ENCODE measurements around the gene SIM1.

SIM1 gene

DNA sequence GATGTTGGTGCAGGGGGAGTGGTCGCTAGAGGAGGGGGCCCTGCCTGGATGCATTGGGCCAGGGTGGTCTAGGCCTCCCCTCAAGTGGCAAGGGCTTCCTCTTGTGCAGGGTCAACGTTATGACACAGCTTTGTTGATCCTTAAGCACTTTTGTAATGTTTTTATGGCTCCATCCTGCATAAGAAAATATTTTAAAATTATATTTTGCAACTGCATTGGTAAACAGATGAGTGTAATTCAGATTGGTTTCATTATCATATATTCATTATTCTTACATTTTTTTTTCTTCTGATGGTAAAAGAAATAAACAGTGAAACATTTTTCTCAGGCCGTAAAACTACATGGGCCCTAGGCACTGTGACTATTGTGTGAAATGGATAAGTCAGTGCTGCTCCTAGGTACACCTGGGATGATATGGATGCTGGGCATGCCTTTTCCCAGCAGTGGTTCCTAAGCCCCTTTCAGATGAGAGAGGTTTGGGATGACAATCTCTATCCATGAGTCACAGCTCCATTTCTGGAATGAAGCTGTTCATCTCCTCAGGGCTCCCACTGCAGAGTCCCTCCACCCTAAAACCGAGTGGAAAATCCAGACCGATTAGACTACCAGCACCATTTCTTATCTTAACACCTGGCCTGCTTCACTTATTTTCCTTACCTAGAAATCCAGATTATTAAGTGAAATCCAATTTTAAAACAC, 5.8 kb upstream of the SIM1 start:
- no peak for DNase-seq (ENCODE audit: low read depth in 2 of 2)

DNA sequence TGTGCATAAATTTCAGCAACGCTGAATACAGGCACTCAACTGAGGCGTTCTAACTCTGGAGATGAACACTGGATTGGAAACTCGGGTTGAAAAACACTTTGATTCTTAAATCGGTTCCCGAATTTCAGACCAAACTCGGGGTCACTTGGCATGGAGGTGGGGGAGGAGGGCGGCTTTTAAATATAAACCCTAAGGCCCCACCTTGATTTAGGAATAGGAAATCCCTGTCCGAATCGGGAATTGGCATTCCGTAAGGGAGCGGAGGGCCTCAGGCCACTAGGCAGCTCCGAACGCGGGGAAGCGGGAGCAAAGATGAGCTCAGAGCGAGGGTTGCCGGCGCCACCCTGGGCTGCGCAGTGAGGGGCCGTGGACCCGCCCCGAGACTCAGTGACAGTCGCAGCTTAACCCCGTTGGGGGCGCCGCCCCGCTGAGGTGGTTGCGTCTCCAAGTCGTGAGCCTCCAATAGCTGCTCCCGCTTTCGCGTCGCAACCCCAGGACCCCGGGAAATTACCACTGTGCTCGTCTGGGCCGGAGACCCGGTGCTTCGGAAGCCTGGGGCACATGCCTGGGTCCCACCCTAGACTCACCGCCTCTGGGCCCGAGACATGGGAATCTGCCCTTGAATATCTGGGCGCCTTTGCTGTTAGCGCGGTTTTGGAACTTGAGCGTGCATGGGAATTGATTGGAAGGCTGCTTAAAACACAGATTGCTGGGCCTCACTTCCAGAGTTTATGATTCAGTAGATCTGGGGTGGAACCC, 4.6 kb upstream of the SIM1 start:
- DNase-seq (ENCODE audit: low read depth in 2 of 2) = no peak

DNA sequence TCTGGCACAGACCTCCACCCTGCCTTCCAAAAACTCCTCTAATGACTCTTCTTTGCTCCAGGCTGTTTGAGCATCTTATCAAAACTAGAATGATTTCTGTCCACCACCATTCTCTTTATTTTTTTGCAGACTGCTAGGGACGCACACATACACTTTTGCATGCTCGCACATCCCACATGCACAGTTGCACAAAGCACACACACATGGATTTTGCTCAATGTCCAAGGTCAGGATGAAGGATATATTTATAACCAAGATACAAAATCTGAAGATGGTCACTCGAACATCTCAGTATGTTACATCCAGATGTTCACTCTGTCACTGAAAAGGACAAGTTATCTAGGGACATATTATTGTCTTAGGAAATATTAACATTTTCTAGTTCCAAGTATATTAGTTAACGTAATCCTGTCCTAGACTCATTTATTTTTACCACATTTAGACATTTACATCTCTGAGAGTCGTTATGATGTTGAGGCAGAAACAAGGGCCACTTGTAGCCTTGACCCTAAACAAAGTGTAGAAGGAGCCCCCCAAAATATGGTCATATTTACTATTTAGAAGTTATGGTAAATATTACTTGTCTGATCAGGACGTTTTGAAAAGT, 3.4 kb upstream of the SIM1 start:
- no peak for DNase-seq (ENCODE audit: low read depth in 2 of 2)

DNA sequence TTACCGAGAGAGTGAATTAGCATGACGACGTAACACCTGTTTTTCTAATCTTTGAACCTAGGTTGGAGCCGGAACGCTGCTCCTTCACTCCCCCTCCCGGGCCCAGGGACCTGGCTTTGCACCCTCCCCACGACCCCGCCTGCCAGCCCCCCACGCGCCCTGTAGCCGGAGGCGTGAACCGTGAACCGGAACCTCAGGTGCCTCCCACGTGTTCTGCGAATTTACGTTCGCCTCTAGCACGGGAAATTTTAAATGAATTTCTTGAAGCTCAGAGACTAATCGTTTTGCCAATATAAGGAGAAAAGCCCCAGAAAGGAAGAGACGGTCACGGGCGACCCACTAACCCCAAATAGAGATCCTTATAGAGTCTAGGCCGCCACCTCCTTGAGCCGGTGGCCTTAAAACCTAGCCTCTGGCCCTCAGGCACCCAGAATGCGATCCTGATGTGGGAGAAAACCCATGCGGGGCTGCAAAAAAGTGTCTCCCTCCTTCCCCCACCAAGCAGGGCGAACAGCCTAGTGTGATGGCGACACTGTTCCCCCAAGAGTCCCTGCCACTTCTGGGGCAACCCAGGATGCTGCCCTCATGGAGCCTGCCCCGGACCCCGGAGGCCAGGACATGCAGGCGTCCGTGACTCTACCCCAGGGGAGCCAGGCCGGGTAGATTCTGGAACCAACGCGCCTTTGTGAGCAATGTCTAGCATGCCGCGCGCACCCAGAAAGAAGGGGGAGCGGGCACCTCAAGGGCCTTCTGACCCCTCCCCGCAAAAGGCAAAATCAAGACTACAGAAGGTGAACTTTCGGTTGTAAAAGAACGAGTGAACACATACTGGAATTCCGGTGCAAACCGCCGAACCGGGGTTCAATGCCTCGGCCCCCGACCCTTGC, 2.7 kb upstream of the SIM1 start:
- no peak for DNase-seq (ENCODE audit: low read depth in 2 of 2)

DNA sequence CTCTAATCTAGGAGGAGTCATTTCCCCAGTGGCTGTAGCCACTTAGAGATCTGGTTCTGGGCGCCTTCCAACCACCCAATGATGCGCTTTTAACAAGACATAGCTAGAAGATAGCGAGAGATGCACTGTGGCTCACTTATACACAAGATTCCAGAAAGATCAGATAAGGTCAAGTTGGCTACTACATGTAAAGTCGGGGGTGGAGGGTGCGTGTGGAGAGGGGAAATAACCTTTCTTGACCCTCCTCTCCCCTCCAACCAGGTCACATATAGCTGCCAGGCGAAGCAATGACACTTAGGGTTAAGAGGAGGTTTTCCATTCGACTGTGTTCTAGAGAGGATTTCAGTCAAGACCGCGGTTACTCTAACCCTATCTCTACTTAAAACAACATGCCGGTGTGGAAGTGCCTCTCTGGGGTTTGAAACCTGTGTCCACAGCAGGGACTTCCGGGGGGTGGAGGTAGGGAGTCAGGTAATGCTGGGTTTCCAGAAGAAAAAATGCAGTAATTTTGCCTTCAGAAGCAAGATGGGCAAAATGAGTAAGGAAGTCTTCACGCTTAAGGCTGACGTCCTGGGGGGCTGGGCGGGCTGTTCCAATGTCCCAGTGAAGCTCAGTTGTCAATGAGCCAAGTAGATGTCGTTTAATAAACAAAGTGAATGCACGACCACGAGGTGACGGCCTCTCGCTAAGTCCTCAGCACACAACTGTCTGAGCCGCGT, 1.8 kb upstream of the SIM1 start:
- no peak for DNase-seq (ENCODE audit: low read depth in 2 of 2)

DNA sequence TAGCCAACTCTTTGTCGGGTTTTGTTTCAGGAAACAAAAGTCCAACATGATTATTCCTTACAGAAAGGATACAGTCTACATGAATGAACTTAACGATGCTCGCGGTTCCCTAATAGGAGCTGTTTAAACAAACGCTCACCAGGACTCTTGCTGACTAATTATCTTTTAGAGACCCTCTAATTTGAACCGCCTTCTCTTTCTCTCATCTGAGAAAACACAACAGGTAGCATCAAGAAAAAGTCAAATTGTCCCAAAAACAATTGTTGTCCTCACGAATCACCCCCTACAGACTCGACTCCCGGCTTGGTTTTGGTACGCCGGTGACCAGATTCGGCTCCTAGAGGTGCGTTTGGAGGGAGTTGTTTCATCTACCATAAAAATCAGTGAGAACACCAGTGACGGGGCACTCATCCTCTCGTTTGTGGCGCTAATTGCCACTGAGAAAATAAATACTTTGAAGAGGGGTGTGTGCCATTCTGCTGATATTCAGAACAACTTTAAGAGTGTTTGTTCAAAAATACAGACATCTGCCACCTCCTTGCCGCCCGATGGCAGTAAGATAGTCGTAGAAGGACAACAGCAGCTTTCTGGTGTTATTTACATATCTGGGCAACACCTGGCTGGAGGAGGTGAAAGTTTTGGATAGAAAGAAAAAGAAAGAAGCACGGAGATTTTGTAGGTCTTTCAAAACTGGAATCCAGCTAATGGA, 1.1 kb upstream of the SIM1 start:
- DNase-seq (ENCODE audit: low read depth in 2 of 2) = no peak

DNA sequence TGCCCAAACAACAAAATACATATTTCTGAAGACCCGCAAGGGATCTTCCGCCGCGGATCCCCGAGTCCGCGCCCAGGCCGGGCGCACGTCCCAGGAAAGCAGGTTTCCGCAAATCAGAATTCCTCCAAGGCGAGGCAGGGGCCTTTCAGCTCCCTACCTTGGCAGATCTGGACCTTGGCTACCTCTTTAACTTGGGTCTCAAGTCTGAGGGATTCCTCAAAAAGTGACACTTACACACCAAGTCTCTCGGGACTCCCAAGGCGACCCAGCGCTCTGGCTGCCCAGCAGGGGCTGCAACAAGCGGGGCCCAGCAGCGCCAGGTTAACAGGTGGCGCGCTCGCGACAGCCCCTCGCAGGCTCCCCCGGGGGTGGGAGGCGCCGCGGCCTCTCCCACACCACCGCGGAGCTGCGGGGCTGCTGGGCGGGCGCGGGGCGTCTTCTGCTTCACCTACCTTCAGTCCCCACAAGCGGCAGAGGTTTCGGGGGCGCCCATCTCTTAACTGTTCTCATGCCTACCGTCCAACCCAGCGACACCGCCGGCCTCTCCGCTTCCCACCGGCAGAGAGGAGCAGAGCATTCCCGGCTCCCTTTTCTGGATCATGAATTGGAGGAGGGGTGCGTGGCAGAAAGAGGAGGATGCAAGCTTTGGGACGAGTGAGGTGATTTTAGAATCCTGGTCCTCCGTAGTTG, 414 bp downstream of the SIM1 start:
- no peak for DNase-seq (ENCODE audit: low read depth in 2 of 2)

DNA sequence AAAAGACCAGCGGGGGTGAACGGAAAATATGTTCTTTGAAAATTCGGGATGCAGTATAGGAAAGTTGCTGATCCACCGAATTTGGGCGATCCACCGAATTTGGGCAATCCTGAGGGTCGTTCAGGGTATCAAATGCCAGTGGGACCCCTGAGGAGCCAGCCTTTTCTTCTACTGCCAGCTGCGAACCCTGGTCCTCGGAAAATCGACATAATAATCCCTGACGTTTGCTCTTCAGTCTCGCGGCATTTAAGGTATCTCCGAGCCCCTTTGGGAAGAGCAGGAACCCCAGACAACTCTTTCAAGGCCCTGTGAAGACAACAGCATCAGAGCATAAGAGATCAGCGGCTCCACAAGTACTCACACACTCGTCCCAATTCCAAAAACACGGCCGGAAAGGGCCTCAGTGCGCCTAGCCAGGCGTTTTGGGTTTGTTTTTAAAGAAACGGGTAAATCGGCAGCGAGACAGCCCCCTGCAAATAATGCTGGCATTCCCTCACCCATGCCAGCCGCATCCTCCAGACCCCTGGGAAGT, 1.0 kb downstream of the SIM1 start:
- no peak for DNase-seq (ENCODE audit: low read depth in 2 of 2)

DNA sequence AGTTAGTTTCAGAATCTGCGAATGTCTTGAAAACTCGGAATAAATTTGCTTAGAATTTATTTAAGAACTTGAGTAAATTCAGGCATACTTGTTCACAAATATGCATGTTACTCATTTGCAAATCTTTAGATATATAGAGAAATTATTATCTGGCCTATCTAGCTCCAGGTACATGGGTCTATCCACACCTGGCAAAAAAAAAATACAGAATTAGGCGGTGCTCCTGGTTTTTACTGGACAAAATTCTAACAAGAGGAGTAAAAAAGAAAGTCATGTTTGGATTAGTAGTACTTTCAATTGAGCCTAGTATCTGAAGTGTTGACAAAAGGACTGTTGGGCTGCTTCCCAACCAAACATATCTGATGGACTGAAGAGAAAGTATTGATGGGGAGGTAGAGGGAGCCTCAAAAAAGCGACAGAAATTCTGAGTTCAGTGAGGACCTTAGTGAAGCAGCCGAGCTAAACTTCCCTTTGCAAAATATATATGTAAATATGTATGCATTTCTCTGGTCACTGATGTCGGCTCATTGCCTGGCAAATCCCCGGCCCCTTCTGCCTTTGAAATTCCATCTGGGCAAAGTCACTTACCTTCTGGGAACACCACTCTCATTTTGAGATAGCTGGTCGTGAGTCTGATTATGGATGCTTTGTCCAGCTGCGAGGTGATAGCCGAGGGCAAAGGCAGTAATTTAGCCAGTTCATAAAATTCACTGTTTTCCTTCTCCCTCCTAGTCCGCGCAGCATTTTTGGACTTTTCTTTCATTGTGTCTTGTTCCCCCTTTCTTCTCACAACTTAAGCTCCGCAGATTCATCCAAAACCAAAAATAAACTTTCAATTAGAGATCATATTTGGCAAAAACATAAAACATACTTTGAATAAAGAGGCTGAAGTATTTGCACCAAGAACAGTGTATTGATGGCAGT, 1.8 kb downstream of the SIM1 start:
- no peak for DNase-seq (ENCODE audit: low read depth in 2 of 2)

DNA sequence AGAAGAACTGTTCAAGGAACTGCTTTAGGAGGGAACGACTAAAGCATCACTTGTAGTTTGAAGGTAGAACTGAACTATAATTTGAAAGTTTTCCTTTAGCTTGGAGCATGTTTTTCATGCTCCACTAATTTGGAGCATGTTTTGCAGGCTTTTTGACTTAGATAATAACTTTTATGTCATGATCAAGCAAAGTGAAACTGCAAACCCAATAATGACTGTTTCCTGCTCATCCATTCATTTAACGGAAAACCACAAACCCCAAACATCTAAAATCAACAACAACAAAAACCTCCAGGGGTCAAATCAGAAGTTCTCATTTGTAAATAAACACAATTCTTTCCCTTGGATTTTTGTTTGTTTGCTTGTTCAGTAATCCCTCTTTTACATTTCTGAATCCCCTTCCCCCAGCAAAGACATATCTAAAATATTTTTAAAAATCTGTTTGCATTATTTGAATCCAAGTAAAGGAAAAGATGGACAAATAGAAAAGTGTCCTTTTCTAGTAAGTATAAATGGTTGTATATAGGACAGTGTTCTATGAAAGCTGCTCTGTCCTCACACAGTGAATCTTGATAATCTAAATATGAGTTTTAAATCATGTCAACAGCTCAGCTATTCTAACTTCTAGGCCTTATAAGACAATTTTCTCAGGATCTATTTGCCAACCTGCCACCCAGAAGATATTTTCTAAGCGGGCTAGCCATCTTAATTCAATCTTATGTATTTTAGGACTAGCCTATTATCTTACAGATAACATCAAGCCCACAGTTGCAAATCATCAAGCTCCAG, 2.6 kb downstream of the SIM1 start:
- DNase-seq (ENCODE audit: low read depth in 2 of 2) = no peak

DNA sequence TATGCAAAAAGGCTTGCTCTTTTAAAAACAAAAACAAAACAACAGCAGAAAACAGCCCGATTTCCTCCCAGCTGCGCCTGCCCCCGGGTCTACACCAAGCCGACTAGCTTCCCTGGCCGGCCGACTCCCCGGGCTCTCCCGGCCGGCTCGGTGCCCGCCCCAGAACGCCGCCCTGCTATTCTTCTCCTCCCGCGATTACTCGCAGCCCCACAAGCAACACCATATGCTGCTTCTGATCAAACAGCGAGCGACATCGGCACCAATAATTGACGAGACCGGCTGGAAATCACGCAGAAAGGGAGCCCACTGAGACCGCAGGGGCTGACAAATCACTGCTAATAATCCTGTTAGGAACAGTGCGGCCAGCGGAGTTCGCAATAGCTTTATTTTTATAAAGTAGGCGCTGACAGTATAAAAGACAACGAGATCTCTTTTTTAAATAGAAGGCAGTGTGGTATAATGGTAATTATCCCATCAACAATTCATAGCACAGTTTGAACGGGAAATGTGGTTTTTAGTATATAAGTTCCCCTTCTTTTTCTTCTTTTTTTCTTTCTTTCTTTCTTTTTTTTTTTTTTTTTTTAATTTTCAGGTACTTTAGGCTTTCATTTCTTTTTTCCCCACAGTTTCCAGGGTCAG, 3.3 kb downstream of the SIM1 start:
- no peak for DNase-seq (ENCODE audit: low read depth in 2 of 2)

DNA sequence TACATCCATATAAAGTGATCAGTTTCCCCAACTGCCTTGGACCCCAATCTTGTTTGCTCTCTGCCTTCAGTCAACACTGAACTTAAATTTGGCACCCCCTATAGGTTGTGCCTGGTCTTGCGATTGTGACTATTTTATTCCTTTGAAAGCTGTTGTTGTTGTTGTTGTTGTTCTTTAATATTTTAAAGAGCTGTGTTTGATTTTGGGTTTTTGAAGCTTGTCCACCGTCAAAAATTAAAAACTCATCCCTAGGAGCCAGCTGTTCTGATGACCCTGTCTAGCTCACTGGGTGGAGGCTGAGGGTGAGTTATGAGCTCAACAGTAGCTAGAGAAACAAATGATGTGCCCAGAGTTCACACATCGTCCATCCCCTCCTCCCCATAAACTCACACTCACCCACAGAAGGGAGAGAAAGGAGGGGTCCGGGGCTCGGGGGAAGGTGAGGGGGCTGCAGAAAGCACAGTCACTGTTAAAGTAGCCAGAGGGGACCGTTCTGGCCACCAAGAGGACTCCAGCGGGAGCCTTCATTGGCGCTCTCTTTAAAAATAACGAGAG, 4.0 kb downstream of the SIM1 start:
- no peak for DNase-seq (ENCODE audit: low read depth in 2 of 2)

DNA sequence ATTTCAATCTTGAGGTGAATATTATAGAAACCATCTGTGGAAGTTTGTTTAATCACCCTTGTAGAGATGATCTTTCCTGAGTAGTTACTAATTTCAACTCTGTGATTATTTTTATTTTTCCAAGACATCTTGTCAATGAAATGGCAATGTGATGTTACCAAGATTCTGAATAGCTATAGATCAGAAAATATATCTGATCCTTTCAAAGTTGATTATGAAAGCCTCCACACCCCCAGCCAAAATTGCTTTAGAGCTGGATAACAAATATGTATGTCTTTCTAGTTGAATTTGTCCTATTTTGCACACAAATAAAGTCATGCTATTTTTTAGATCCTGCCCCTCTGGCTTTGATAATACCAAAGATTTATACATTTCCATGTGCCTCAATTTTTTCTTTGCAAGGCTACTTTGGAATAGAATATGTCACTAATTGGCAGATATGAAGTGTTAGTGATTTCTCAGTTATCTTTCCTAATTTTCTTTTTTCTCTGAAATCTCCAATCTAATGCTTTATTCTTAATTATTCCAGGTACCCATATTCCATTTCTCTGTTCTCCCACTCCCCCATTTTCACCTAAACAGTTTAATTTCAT, 5.0 kb downstream of the SIM1 start:
- no peak for DNase-seq (ENCODE audit: low read depth in 2 of 2)

DNA sequence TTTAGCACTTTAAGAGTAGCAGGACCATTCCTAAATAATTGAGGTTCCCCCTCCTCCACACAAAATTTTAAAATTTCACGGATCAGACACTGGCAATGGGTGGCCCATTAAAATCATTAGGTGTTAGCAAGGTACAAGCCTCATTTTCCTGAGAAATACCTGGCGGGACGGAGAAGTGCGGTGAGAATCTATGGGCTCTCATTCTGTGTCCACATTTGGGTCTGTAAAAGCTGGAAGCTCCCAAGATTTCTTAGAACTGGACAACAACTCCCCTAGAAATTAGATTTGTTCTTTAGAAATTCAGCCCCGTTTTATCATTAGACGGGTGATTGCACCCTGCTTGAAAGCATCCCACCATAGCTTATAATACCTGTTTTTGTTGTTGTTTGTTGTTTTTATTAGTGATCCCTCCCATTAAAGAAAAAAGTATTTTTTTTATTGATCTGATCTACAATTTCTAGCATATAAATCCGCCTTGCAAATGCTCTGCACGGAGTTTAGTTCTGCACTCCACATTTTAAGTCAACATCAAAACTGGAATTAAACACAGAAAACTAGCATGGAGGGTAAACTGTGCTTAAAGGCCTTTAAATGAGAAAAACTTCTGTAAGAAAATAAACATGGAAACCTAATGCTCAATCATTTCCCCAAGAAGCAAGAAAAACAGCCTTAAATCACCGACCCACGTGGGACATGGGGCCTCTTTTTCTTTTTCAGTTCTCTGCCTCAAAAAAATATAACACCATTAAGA, 5.7 kb downstream of the SIM1 start:
- no peak for DNase-seq (ENCODE audit: low read depth in 2 of 2)

DNA sequence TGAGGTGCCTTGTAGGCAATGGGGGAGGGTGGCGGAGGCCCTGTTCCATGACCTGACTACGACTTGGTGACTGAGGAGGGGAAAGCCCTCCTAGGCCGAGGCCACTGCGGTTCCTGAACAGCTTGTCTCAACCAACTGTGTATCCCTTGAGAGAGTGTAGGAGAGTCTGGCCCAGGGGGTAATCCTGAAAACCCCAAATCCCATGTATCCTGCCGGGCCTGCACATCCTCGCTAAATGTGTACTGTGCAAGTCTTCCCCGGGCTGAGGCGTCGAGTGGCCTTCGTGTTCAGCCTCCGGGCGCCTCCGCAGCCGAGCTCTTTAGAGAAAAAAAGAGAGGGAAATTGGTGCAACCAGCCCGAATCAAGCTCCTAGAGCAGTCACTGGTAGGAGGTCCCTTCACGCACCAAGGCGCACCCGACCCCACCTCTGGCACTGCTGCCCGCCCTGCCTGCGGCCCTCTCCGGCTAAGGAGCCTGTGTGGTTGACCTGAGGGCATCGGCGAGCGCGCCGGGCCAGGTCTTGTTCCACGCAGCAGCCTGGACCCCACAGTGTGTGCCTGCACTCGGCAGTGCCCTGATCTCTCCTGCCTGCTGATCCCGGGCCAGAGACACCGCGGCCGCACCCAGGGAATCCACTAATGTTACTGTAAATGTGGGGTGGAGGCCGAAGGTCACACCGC, 7.3 kb downstream of the SIM1 start:
- no peak for DNase-seq (ENCODE audit: low read depth in 2 of 2)

DNA sequence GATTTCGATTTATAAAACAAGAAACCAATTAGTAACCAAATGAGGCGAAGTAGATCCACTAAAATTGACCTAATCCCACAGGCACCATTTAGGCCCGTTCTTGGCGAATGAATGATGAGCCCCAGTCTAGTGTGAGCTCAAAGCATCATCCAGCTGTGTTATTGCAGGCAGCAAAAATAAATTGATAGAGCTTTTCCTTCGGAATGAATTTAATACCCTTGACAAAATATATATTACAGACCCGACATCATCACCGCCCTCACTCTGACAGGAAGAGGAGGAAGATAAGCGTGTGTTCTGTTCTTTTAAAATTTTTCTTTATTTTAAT, 7.8 kb downstream of the SIM1 start:
- DNase-seq (ENCODE audit: low read depth in 2 of 2) = no peak
